Fibroblast of skin of right biceps (primary cell): Measurements from ENCODE around the gene PIP5KL1.

Experiments
- DNase-seq: peaks from one replicate; pipeline ENCODE4 v3.0.0-alpha.2; 2013

Gene PIP5KL1, protein sequence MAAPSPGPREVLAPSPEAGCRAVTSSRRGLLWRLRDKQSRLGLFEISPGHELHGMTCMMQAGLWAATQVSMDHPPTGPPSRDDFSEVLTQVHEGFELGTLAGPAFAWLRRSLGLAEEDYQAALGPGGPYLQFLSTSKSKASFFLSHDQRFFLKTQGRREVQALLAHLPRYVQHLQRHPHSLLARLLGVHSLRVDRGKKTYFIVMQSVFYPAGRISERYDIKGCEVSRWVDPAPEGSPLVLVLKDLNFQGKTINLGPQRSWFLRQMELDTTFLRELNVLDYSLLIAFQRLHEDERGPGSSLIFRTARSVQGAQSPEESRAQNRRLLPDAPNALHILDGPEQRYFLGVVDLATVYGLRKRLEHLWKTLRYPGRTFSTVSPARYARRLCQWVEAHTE

GRCh38 chr9:127930231-127931091 lies at the start of gene PIP5KL1:
Gene PIP5KL1, minus strand, starts transcription at chr9:127930777. Its CDS starts 25 bp downstream, at chr9:127930752.
- peak; percentile 77 for DNase-seq

GRCh38 chr9:127980060-127980705 lies 49.6 kb upstream of the PIP5KL1 start:
- DNase-seq, result no peak

DNA sequence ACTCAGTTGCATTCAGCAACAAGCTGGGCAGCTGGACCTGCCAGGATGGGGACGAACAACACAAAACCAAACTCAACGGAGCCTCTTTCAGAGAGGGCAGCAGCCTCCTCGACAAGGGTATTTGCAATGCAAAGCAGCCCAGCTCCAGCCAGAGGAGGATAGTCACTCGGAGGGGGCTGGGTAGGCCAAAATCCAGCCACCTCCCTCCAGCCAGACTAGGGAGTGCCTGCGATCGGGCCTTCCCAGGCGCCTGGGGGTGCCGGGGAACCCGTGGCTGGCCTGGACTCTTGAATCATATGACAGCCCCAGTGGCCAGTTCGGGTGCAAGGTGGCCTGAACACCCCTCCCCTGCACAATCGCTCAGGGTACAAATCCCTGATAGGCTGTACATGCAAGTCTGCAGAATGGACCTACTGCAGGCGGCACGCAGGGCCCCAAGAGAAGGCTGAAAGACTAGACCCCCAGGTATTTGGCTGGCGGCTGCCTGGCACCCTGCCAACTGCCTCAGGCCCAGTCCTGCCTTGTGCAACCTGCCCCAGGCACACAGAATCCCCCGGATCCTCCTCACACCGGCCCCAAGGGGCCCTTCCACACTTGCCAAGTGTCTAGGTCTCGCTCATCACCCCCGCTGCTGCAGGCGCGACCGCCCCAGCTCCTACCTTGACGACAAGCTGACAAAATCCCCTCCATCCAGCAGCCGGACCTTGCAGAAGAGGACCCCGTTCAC lies 48.9 kb upstream of the PIP5KL1 start:
- no peak for DNase-seq

DNA sequence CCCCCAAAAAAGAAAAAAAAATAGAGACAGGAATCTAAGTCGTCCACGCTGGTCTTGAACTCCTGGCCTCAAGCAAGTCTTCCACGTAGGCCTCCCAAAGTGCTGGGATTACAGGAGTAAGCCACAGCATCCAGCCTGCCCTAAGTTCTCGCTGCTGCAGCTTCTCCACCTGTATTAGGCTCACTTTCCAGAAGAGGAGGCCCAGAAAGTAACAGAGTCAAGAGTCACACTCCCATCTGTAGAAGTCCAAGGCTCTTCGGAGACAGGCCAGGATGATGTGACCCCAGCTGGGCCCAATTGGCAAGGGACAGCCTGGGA lies 48.4 kb upstream of the PIP5KL1 start:
- DNase-seq, result no peak

- DNase-seq, result peak; percentile 81
These were observed 47.5 kb upstream of the PIP5KL1 start for GRCh38 chr9:127977884-127978647.

DNA sequence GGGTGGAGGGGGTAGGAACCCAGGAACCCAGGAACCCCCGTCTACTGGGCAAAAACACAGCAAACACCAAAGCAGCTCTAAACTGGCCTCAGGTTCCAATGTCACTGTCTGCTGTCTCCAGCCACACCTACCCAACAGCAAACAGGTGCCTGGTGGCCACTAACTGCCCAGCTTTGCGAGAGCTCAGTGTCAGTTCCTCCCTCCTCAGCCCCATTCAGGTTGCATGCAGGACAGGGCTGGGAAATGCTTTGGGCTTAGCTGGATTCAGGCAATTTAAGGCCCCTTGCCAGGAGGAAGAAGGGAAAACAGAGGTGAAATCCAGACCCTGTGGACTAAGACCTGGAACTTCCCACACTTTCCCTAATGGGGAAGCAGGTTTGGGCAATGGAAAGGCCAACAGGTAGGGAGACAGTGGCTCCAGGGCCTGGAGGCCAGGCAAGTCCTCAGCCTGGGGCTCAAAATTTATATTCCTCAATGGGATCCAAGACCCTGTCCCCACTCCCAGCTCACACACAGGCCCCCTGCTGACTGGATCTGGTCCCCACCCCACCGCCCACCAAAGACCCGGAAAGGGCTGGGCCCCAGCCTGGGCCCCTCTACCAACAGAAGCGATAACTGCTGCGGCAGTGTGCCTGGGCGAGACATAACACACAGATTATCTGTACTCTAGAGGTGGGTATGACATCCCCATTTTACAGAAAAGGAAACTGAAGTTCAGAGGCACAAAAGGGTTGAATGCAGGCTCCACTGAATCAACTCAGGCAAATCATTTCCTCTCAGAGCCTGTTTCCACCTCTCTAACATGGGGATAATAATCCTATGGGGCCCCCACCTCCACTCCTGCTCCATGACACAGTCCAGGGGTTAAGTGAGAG lies 46.7 kb upstream of the PIP5KL1 start:
- no peak for DNase-seq

DNA sequence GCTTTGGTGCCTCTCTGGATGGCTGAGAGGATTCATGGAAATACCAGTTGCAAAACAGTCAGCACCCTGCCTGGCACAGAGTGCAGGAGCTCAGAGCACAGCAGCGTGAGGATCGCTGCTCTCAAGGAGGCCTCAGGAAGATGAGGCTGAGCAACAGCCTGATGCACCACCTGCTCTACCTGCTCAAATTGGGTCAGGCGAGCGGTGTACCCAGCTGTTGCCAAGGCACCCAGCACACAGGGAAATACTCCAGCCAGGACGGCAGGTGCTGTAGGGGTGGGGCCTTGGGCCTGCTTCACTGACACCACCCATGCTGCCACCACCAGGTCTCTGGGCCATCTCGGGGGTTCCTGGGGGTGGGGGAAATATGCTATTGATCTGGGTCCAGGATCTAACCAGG lies 45.9 kb upstream of the PIP5KL1 start:
- no peak for DNase-seq

DNA sequence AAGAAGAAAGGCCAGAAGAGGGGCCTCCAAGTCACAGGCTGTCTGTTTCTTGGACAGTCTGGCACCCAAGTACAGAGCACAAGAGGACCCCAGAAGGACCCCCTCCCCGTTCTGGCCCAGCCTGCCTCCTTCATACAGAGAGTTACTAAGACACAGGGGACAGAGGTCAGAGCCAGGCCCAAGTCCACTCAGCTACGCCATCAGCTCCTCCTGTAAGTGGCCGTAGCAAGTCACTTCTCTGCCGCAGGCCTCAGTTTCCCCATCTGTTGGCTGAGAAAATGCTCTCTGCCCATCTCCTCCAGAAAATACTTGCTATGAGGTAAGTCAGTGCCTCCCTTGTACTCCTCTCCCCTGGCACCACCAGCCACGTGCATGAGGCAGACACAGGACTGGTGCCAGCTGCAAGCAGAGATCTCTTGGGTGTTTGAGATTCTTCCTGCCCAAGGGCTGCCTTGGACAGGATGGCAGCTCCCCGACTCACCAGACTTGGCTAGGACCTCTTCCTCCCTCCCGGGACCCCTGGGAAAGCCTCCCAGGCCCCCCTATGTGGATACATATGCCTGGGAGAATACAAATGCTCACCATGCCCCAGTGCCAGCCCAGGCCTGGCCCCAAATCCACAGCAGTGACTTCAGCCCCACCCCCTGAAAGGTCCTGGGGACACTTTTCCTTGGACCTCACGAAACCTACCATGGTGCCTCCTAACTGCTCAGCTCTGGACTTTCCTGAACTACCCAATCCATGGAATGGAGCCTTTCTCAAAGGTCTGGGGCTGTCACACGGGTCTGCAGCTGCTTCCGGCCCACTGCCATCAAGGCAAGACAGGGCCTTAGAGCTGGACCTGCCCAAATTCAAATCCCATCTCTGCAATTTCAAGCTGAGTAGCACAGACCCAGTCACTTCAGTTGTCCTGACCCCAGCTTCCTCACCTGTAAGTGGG lies 45.1 kb upstream of the PIP5KL1 start:
- no peak for DNase-seq

DNA sequence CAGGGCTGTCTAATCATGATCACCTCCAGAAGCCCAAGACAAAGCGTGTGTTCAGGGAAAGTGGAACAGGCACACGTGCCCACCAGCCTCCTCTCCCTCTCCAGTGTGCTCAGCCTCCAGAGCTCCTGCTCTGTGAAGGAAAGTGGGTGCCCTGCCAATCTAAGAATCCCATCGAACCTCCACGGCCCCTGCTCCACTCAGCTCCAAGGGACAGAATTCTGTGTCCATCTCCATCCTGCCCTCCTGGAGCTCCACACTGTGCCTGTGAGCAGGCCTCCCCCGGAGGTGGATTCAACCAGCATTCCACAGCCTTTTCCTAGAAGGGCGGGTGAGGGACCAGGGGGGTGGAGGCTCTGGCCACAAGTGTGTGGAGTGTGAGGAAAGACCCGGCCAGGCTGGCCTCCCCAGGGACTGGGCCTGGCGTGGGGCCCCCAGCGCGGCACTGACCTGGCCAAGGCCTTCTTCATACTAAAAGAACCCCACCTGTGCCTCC lies 44.2 kb upstream of the PIP5KL1 start:
- DNase-seq, result peak; percentile 44

DNA sequence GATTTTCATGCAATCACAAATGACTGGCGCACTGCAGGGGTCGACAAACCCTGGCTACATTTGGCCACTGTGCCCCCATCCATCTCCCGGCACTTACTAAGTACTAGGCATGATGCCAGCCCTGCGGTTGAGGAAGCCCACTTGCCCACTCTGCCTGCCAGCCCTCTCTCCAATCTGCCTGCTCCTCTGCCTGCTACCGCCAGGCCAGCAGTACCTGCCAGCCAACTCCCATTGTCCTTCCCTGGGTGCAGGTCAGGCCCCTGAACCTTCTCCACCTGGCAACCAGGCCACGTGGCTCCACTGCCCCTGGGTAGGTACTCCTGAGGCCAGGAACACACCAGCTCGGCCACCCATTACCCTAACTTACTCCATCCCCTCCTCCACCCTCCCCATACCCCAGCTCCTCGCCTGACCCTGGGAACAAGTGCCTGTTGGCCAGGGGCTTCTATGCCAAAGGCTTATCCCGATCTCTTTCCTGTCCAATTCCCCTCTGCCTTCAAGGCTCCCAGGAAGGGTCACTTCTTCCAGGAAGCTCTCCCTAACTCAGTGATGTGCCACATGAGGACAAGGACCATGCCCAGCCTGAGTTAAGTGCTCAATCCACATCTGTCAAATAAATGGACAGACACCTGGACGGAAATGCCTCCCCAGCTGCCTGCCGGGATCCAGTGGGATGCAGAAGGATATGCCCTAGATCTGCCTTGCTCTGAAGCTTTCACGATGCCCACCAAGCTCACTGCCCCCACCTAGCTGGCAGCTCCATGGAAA lies 43.6 kb upstream of the PIP5KL1 start:
- no peak for DNase-seq

GRCh38 chr9:127973169-127974000 lies 42.8 kb upstream of the PIP5KL1 start:
- DNase-seq, result no peak

- DNase-seq, result no peak
These were observed 41.8 kb upstream of the PIP5KL1 start for GRCh38 chr9:127972236-127972871.

- no peak for DNase-seq
These were observed 41.0 kb upstream of the PIP5KL1 start for GRCh38 chr9:127971357-127972235.

DNA sequence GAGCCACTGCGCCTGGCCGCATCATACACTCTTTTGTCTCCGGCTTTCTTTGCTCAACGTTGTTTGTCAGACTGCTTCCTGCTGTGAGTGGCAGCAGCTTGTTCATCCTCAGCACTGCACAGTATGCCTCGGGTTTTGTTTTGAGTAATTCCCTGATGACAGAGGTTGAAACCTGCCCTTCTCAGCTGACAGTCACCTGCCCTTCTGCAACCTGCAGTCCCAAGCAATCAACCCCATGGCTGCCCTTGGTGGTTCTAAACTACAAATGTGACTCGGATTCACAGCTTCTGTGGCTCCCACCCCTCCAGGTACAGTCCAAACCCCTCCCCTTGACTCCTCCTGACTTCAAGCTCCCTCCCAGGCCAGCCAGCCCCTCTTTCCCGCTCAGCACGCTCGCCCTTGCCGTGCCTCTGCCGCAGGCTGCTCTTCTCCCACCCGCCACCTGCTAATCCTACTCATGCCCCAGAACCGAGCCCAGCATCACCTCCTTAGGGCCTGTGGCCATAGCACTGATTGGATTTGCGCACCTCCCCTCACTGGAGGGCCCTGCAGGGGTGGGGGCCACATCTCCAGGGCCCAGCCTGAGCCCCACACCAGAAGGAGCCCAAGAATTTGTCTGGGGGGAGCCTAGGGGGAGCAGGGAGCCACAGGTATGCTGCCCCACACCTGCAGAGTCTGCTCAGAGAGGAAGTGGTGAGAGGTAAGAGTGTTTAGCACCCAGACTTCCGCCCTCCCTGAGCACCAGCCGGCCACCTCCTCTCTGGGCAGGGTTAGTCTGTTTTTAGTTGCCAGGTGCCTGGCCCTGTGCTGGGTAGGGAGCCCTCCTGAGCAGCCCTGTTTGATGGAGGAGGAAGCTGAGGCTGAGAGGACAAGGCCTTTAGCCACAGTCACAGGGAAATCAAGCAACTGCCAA lies 40.1 kb upstream of the PIP5KL1 start:
- DNase-seq, result no peak

GRCh38 chr9:127968700-127969383 lies 38.3 kb upstream of the PIP5KL1 start:
- peak; percentile 96 for DNase-seq
